Measurements from ENCODE around the gene POC1B.

DNA sequence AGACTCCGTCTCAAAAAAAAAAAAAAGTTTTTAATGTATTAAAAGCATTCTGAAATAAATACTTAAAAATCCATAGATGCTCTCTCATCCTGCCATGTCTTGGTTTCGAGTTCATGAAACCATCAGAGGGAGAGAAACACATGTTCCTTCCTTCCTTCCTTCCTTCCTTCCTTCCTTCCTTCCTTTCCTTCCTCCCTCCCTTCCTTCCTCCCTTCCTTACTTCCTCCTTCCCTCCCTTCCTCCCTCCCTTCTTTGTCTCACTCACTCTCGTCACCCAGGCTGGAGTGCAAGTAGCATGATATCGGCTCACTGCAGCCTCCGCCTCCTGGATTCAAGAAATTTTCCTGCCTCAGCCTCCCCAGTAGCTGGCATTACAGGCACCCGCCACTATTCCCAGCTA lies 113.2 kb downstream of the POC1B start:
- TF ChIP-seq SUZ12 (IDR thresholded peaks at IDR 0.05; ENCODE audit: extremely low read depth, insufficient read depth, insufficient read length) (no peak), ZNF274 (IDR thresholded peaks at IDR 0.05; ENCODE audit: low read depth, low read length) (no peak)

Measured in NT2/D1 (cell line).